ENCODE measurements around the gene TCF7L2. TPM values are rescaled to one million over a fixed set of nuclear protein-coding genes. Genes with fewer than 3 reads are reported as not detected.

TCF7L2 gene
- polyA plus RNA-seq, 1 experiment, result 11.3 TPM

GRCh38 chr10:113144576-113144975 is 194.5 kb downstream of the TCF7L2 start:
- POLR2A ChIA-PET, result no interaction called here
- CTCF ChIA-PET, result interaction anchor here (0.7 kb wide), 1 partner anchor 9 kb away, joined by 3 read pairs; no protein-coding TSS in a partner anchor
- no peak for TF ChIP-seq CTCF (IDR thresholded peaks at IDR 0.05; ENCODE audit: insufficient read depth, low read depth, low read length)
- Histone ChIP-seq H3K36me3 (ENCODE audit: control insufficient read depth, insufficient read depth, low read length) (peaks cover 33% of the 10 kb centered on the region), H3K27me3 (ENCODE audit: control insufficient read depth, insufficient read depth, low read length) (no peaks in the 10 kb centered on the region), H3K4me3 (ENCODE audit: low read depth, low read length) (no peak overlapping the region)
- DNase-seq (ENCODE audit: low read depth), result no peak

- Histone ChIP-seq H3K36me3 (ENCODE audit: control insufficient read depth, insufficient read depth, low read length) (peaks cover 39% of the 10 kb centered on the region), H3K4me3 (ENCODE audit: low read depth, low read length) (no peak overlapping the region), H3K27me3 (ENCODE audit: control insufficient read depth, insufficient read depth, low read length) (no peaks in the 10 kb centered on the region)
- TF ChIP-seq CTCF (IDR thresholded peaks at IDR 0.05; ENCODE audit: insufficient read depth, low read depth, low read length), result no peak
- DNase-seq (ENCODE audit: low read depth), result no peak
- CTCF ChIA-PET, result no interaction called here
- POLR2A ChIA-PET, result no interaction called here
These were observed 198.2 kb downstream of the TCF7L2 start for GRCh38 chr10:113148071-113148825.

- no peak for DNase-seq (ENCODE audit: low read depth)
- CTCF ChIA-PET, result no interaction called here
- POLR2A ChIA-PET, result no interaction called here
- H3K36me3 ChIP-seq (ENCODE audit: control insufficient read depth, insufficient read depth, low read length), result peaks cover 36% of the 10 kb centered on the region
- no peak overlapping the region for H3K4me3 ChIP-seq (ENCODE audit: low read depth, low read length)
- TF ChIP-seq CTCF (IDR thresholded peaks at IDR 0.05; ENCODE audit: insufficient read depth, low read depth, low read length), result no peak
- H3K27me3 ChIP-seq (ENCODE audit: control insufficient read depth, insufficient read depth, low read length), result no peaks in the 10 kb centered on the region
These were observed 198.9 kb downstream of the TCF7L2 start for GRCh38 chr10:113148901-113149300.

- POLR2A ChIA-PET, result no interaction called here
- no peak overlapping the region for H3K4me3 ChIP-seq (ENCODE audit: low read depth, low read length)
- TF ChIP-seq CTCF (IDR thresholded peaks at IDR 0.05; ENCODE audit: insufficient read depth, low read depth, low read length), result no peak
- DNase-seq (ENCODE audit: low read depth), result no peak
- peaks cover 32% of the 10 kb centered on the region for H3K36me3 ChIP-seq (ENCODE audit: control insufficient read depth, insufficient read depth, low read length)
- H3K27me3 ChIP-seq (ENCODE audit: control insufficient read depth, insufficient read depth, low read length), result no peaks in the 10 kb centered on the region
- CTCF ChIA-PET, result no interaction called here
These were observed 199.6 kb downstream of the TCF7L2 start for GRCh38 chr10:113149626-113150025.

- H3K36me3 ChIP-seq (ENCODE audit: control insufficient read depth, insufficient read depth, low read length), result peaks cover 34% of the 10 kb centered on the region
- POLR2A ChIA-PET, result no interaction called here
- no peaks in the 10 kb centered on the region for H3K27me3 ChIP-seq (ENCODE audit: control insufficient read depth, insufficient read depth, low read length)
- no peak for TF ChIP-seq CTCF (IDR thresholded peaks at IDR 0.05; ENCODE audit: insufficient read depth, low read depth, low read length)
- no peak for DNase-seq (ENCODE audit: low read depth)
- H3K4me3 ChIP-seq (ENCODE audit: low read depth, low read length), result no peak overlapping the region
- CTCF ChIA-PET, result interaction anchor here (1.0 kb wide), 1 partner anchor 412 kb away, joined by 3 read pairs; no protein-coding TSS in a partner anchor
These were observed 201.2 kb downstream of the TCF7L2 start for GRCh38 chr10:113151190-113151666.
